Gastroesophageal sphincter (tissue), 4 donors: ENCODE results near the gene PRR36. TPM values are rescaled to one million over a fixed set of nuclear protein-coding genes. Genes with fewer than 3 reads are reported as not detected.

Experiments
- ATAC-seq: fragments of 150-250 bp; one replicate; pipeline ENCODE4 v1.9.1; 2016; ENCODE audit warnings: mild to moderate bottlenecking, moderate library complexity
- H3K27ac ChIP-seq, 4 donors: fragments of 200-600 bp; sonication (generic) in 3 of 4; 1 replicate in 3 of 4; 2 replicates in 1 of 4; pipeline ENCODE4 v1.5.1; 2016 to 2019
- H3K27me3 ChIP-seq: fragments of 200-600 bp; sonication (generic); one replicate; pipeline ENCODE4 v1.5.1; 2019
- H3K36me3 ChIP-seq, 2 donors: fragments of 200-600 bp; sonication (generic); one replicate each; pipeline ENCODE4 v1.5.1; 2019; ENCODE audit warnings: control low read depth in 1 of 2
- H3K4me1 ChIP-seq, 3 donors: fragments of 200-600 bp; sonication (generic); 1 replicate in 2 of 3; 2 replicates in 1 of 3; pipeline ENCODE4 v1.5.1; 2016 to 2019; ENCODE audit warnings: control low read depth in 2 of 3
- H3K4me3 ChIP-seq, 2 donors: fragments of 200-600 bp; sonication (generic); one replicate each; pipeline ENCODE4 v1.5.1; 2019; ENCODE audit warnings: mild to moderate bottlenecking in 1 of 2, moderate library complexity in 1 of 2
- H3K9me3 ChIP-seq, 3 donors: fragments of 200-600 bp; sonication (generic); one replicate each; pipeline ENCODE4 v1.5.1; 2017 to 2019; ENCODE audit warnings: control low read depth in 2 of 3
- EP300 ChIP-seq: sonication (generic); formaldehyde crosslinking; IDR thresholded peaks from one replicate; pipeline ENCODE4 v1.6.1; 2017; ENCODE audit warnings: antibody characterized with exemption, mild to moderate bottlenecking
- POLR2A ChIP-seq, 2 donors: fragments of 450-650 bp; IDR thresholded peaks; one replicate each; pipeline ENCODE4 v1.6.1; 2017; ENCODE audit warnings: antibody characterized with exemption in 2 of 2, mild to moderate bottlenecking in 2 of 2, moderate library complexity in 1 of 2
- POLR2AphosphoS5 ChIP-seq: sonication (generic); formaldehyde crosslinking; IDR thresholded peaks from one replicate; pipeline ENCODE4 v1.6.1; 2017; ENCODE audit warnings: antibody characterized with exemption
- WGBS, 2 donors: methylation state at CpG; one replicate each; pipeline ENCODE4 v1.1.5; 2018; ENCODE audit warnings: low coverage in 1 of 2; 5-methylcytosine and 5-hydroxymethylcytosine counted together
- total RNA-seq, 4 donors: library from RNA; depleted of rRNA; stranded (reverse); fragments of >200 nt; gene quantifications; one replicate each; pipeline ENCODE4 v1.1.0, GENCODE V29; 2016
- TF ChIP-seq, protein P1 (sequence below), 4 experiments: fragments of 200-600 bp in 2 of 4; fragments of 450-650 bp in 2 of 4; sonication (generic) in 1 of 4; IDR thresholded peaks; one replicate each; pipeline ENCODE4 v1.5.1; 2017 to 2019; ENCODE audit warnings: antibody characterized with exemption in 4 of 4, mild to moderate bottlenecking in 2 of 4, moderate library complexity in 2 of 4

The PRR36 gene
- total RNA-seq, 4 donors from 2014 or later = not detected

GRCh38 chr19:7900931-7901330 lies 26.7 kb upstream of the PRR36 start:
- ATAC-seq = no peak
- H3K27me3 ChIP-seq = peaks cover 12% of the 10 kb centered on the region
- WGBS, 2 donors = 60% methylated on average over 1 of the region's 3 CpGs; no CpG with 5 or more reads in 1 of the 2 donors
- H3K36me3 ChIP-seq = peaks cover 0 to 8% of the 10 kb centered on the region in 2 donors
- H3K27ac ChIP-seq = no peak overlapping the region
- peaks cover 4 to 27% (median 21%) of the 10 kb centered on the region in 3 donors for H3K4me1 ChIP-seq
- no peaks in the 10 kb centered on the region for H3K9me3 ChIP-seq
- TF ChIP-seq POLR2A (IDR thresholded peaks at IDR 0.05) (no peak), POLR2AphosphoS5 (no peak)
- H3K4me3 ChIP-seq = no peak overlapping the region

GRCh38 chr19:7900401-7900870 lies 26.2 kb upstream of the PRR36 start:
- Histone ChIP-seq H3K27me3 (peaks cover 16% of the 10 kb centered on the region), H3K4me3 (no peak overlapping the region), H3K36me3 (peaks cover 0 to 3% of the 10 kb centered on the region in 2 donors), H3K9me3 (no peaks in the 10 kb centered on the region), H3K4me1 (peaks cover 4 to 22% (median 16%) of the 10 kb centered on the region in 3 donors), H3K27ac (no peak overlapping the region)
- WGBS, 2 donors = 80% methylated on average over 1 of the region's 21 CpGs; no CpG with 5 or more reads in 1 of the 2 donors
- TF ChIP-seq, protein P1, sequence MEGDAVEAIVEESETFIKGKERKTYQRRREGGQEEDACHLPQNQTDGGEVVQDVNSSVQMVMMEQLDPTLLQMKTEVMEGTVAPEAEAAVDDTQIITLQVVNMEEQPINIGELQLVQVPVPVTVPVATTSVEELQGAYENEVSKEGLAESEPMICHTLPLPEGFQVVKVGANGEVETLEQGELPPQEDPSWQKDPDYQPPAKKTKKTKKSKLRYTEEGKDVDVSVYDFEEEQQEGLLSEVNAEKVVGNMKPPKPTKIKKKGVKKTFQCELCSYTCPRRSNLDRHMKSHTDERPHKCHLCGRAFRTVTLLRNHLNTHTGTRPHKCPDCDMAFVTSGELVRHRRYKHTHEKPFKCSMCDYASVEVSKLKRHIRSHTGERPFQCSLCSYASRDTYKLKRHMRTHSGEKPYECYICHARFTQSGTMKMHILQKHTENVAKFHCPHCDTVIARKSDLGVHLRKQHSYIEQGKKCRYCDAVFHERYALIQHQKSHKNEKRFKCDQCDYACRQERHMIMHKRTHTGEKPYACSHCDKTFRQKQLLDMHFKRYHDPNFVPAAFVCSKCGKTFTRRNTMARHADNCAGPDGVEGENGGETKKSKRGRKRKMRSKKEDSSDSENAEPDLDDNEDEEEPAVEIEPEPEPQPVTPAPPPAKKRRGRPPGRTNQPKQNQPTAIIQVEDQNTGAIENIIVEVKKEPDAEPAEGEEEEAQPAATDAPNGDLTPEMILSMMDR (IDR thresholded peaks at IDR 0.05) = no peak
- no peak for TF ChIP-seq POLR2A (IDR thresholded peaks at IDR 0.05)
- TF ChIP-seq POLR2AphosphoS5 = no peak
- TF ChIP-seq EP300 = no peak
- ATAC-seq = no peak

DNA sequence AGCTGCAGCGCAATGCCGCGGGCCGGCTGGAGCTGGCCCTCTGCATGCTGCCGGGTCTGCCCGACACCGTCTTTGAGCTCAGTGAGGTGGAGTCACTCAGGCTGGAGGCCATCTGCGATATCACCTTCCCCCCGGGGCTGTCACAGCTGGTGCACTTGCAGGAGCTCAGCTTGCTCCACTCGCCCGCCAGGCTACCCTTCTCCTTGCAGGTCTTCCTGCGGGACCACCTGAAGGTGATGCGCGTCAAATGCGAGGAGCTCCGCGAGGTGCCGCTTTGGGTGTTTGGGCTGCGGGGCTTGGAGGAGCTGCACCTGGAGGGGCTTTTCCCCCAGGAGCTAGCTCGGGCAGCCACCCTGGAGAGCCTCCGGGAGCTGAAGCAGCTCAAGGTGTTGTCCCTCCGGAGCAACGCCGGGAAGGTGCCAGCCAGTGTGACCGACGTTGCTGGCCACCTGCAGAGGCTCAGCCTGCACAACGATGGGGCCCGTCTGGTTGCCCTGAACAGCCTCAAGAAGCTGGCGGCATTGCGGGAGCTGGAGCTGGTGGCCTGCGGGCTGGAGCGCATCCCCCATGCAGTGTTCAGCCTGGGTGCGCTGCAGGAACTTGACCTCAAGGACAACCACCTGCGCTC lies 25.7 kb upstream of the PRR36 start:
- Histone ChIP-seq H3K9me3 (no peaks in the 10 kb centered on the region), H3K27ac (no peak overlapping the region), H3K36me3 (no peaks in the 10 kb centered on the region), H3K27me3 (peaks cover 21% of the 10 kb centered on the region), H3K4me3 (no peak overlapping the region), H3K4me1 (peaks cover 4 to 17% (median 10%) of the 10 kb centered on the region in 3 donors)
- TF ChIP-seq, protein P1 (IDR thresholded peaks at IDR 0.05) = no peak
- TF ChIP-seq EP300 = no peak
- no peak for TF ChIP-seq POLR2AphosphoS5
- TF ChIP-seq POLR2A (IDR thresholded peaks at IDR 0.05) = no peak
- no CpG with 5 or more reads among the region's 34 CpGs for WGBS, 2 donors
- ATAC-seq = no peak

DNA sequence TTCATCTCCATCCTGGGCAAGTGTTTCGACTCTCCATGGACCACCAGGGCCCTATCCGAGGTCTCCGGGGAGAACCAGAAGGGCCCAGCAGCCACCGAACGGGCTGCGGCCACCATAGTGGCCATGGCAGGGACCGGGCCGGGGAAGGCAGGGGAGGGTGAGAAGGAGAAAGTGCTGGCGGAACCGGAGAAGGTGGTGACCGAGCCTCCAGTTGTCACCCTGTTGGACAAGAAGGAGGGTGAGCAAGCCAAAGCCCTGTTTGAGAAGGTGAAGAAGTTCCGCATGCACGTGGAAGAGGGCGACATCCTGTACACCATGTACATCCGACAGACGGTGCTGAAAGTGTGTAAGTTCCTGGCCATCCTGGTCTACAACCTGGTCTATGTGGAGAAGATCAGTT lies 24.8 kb upstream of the PRR36 start:
- 88% methylated on average over 8 of the region's 16 CpGs; no CpG with 5 or more reads in 1 of the 2 donors for WGBS, 2 donors
- Histone ChIP-seq H3K27me3 (peaks cover 30% of the 10 kb centered on the region), H3K9me3 (no peaks in the 10 kb centered on the region), H3K4me1 (peaks cover 0 to 10% (median 6%) of the 10 kb centered on the region in 3 donors), H3K4me3 (no peak overlapping the region), H3K36me3 (no peaks in the 10 kb centered on the region), H3K27ac (no peak overlapping the region)
- TF ChIP-seq, protein P1 (IDR thresholded peaks at IDR 0.05) = no peak
- no peak for TF ChIP-seq EP300
- no peak for TF ChIP-seq POLR2A (IDR thresholded peaks at IDR 0.05)
- no peak for TF ChIP-seq POLR2AphosphoS5
- ATAC-seq = no peak

GRCh38 chr19:7897292-7897691 lies 23.1 kb upstream of the PRR36 start:
- 70 to 98% methylated on average over 2 to 7 of the region's 11 CpGs for WGBS, 2 donors
- no peaks in the 10 kb centered on the region for H3K9me3 ChIP-seq
- TF ChIP-seq EP300 (no peak), POLR2AphosphoS5 (no peak)
- TF ChIP-seq, protein P1 (IDR thresholded peaks at IDR 0.05) = no peak
- no peaks in the 10 kb centered on the region for H3K36me3 ChIP-seq
- H3K27ac ChIP-seq = no peak overlapping the region
- no peak for ATAC-seq
- H3K27me3 ChIP-seq = peaks cover 47% of the 10 kb centered on the region
- H3K4me3 ChIP-seq = no peak overlapping the region
- H3K4me1 ChIP-seq = peaks cover 0 to under 1% (median 0%) of the 10 kb centered on the region in 3 donors
